ENCODE measurements around the gene YTHDF1. TPM values are rescaled to one million over a fixed set of nuclear protein-coding genes. Genes with fewer than 3 reads are reported as not detected.

YTHDF1 gene
- total RNA-seq, 1 experiment from 2014 or later: 85.4 TPM

DNA sequence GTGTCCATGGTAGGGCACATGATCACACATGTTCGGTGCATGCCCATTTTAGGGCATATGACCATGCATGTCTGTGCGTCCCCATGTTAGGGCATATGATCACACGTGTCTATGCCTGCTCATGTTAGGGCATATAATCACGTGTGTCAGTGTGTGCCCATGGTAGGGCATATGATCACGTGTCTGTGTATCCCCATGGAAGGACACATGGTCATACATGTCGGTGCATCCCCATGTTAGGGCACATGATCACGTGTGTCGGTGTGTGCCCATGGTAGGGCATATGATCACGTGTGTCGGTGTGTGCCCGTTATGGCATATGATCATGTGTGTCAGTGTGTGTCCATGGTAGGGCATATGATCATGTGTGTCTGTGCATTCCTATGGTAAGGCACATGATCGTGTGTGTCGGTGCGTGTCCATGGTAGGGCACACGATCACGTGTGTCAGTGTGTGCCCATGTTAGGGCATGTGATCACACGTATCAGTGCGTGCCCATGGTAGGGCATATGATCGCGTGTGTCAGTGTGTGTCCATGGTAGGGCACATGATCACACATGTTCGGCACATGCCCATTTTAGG, 30.6 kb downstream of the YTHDF1 start:
- peaks cover 6 to 21% of the 10 kb centered on the region in 2 experiments; a peak in 3 of 4 replicates for H3K4me1 Mint-ChIP-seq
- Histone ChIP-seq H3K4me2 (ENCODE audit: insufficient read depth, insufficient read length, low read length) (no peak overlapping the region), H3K56ac (ENCODE audit: insufficient read length, low read depth, low read length) (no peak overlapping the region), H4K5ac (ENCODE audit: insufficient read length, low read depth, low read length) (no peak overlapping the region), H3K18ac (ENCODE audit: insufficient read length, low read depth, low read length) (no peak overlapping the region), H3K23me2 (ENCODE audit: insufficient read length, low read depth, low read length, poor library complexity, severe bottlenecking) (peaks cover 2% of the 10 kb centered on the region), H3K9ac (ENCODE audit: extremely low read depth, insufficient read length, low read length) (no peak overlapping the region), H3K4ac (ENCODE audit: low read depth, low read length) (no peak overlapping the region), H3K79me2 (ENCODE audit: insufficient read depth, low read length) (no peaks in the 10 kb centered on the region), H4K91ac (ENCODE audit: insufficient read length, low read depth, low read length) (no peak overlapping the region), H2BK20ac (ENCODE audit: low read depth, low read length, poor library complexity, severe bottlenecking) (no peak overlapping the region), H3K4me1 (ENCODE audit: insufficient read depth, low read length) (no peaks in the 10 kb centered on the region), H2AFZ (ENCODE audit: low read length) (no peak overlapping the region), H3K27ac (ENCODE audit: insufficient read length, low read depth, low read length) (no peak overlapping the region), H3K23ac (ENCODE audit: insufficient read length, low read depth, low read length) (no peak overlapping the region), H3K14ac (ENCODE audit: insufficient read depth, low read length) (no peak overlapping the region), H3T11ph (ENCODE audit: low read length) (no peak overlapping the region), H4K8ac (replicated peaks; ENCODE audit: insufficient read length, low read depth, low read length) (no peak overlapping the region), H2AK5ac (ENCODE audit: insufficient read length, low read length) (no peak overlapping the region), H2BK5ac (ENCODE audit: insufficient read length, low read length) (no peak overlapping the region), H4K20me1 (ENCODE audit: control insufficient read depth, insufficient read depth, insufficient read length) (peaks cover 11% of the 10 kb centered on the region), H3K9me3 (ENCODE audit: control insufficient read depth, low read depth, low read length) (no peaks in the 10 kb centered on the region), H2BK12ac (ENCODE audit: insufficient read length, low read depth, low read length) (no peak overlapping the region), H3K27me3 (ENCODE audit: insufficient read depth, low read length) (no peaks in the 10 kb centered on the region), H2BK15ac (ENCODE audit: low read depth, low read length) (no peak overlapping the region), H3K79me1 (ENCODE audit: insufficient read depth, low read depth, low read length, poor library complexity, severe bottlenecking) (no peaks in the 10 kb centered on the region), H2BK120ac (ENCODE audit: low read depth, low read length, poor library complexity, severe bottlenecking) (no peak overlapping the region)
- peaks cover 2% of the 10 kb centered on the region in 2 experiments; a peak in 3 of 5 replicates for H3K9me3 Mint-ChIP-seq
- no peak overlapping the region for H3K27ac Mint-ChIP-seq
- H3K36me3 Mint-ChIP-seq (ENCODE audit: insufficient read depth in 1 of 3, low read depth in 3 of 3): peaks cover 0 to 1% (median 0%) of the 10 kb centered on the region in 3 experiments; a peak in 2 of 7 replicates
- H3K27me3 Mint-ChIP-seq (ENCODE audit: low read depth): peaks cover 12% of the 10 kb centered on the region
- no peak for DNase-seq
- WGBS (ENCODE audit: extremely low coverage, insufficient read length, low lambda C conversion rate): no CpG with 5 or more reads among the region's 21 CpGs
- TF ChIP-seq, protein P1, sequence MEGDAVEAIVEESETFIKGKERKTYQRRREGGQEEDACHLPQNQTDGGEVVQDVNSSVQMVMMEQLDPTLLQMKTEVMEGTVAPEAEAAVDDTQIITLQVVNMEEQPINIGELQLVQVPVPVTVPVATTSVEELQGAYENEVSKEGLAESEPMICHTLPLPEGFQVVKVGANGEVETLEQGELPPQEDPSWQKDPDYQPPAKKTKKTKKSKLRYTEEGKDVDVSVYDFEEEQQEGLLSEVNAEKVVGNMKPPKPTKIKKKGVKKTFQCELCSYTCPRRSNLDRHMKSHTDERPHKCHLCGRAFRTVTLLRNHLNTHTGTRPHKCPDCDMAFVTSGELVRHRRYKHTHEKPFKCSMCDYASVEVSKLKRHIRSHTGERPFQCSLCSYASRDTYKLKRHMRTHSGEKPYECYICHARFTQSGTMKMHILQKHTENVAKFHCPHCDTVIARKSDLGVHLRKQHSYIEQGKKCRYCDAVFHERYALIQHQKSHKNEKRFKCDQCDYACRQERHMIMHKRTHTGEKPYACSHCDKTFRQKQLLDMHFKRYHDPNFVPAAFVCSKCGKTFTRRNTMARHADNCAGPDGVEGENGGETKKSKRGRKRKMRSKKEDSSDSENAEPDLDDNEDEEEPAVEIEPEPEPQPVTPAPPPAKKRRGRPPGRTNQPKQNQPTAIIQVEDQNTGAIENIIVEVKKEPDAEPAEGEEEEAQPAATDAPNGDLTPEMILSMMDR (conservative IDR thresholded peaks at IDR 0.05): no peak
- no peak overlapping the region for H3K4me3 Mint-ChIP-seq
